Smooth muscle cell (in vitro differentiated cells): ENCODE measurements around the gene BTAF1. TPM values are rescaled to one million over a fixed set of nuclear protein-coding genes. Genes with fewer than 3 reads are reported as not detected.

ENCODE experiments used
- DNase-seq: peaks from one replicate; lab custom pipeline; 2025; ENCODE audit not compliant: unreplicated experiment; lab: John Stamatoyannopoulos, UW
- H2AFZ ChIP-seq: fragments of 200-600 bp; sonication (generic); 2 replicates; pipeline ENCODE4 v1.6.0; 2016; ENCODE audit warnings: antibody characterized with exemption, low read depth, mild to moderate bottlenecking
- H3F3A ChIP-seq: fragments of 200-600 bp; sonication (generic); 2 replicates; pipeline ENCODE4 v1.6.0; 2017; ENCODE audit warnings: antibody characterized with exemption, low read depth
- H3K27ac ChIP-seq: fragments of 200-600 bp; sonication (generic); 2 replicates; pipeline ENCODE4 v1.5.1; 2016; ENCODE audit warnings: low read depth, mild to moderate bottlenecking
- H3K27me3 ChIP-seq: fragments of 200-600 bp; sonication (generic); 2 replicates; pipeline ENCODE4 v1.6.1; 2016; ENCODE audit warnings: low read depth, mild to moderate bottlenecking
- H3K36me3 ChIP-seq: fragments of 200-600 bp; sonication (generic); 2 replicates; pipeline ENCODE4 v1.5.1; 2016; ENCODE audit warnings: low read depth
- H3K4me1 ChIP-seq: fragments of 200-600 bp; sonication (generic); 2 replicates; pipeline ENCODE4 v1.5.1; 2016; ENCODE audit warnings: low read depth
- H3K4me2 ChIP-seq: fragments of 200-600 bp; sonication (generic); 2 replicates; pipeline ENCODE4 v1.6.0; 2016; ENCODE audit warnings: mild to moderate bottlenecking
- H3K4me3 ChIP-seq: fragments of 200-600 bp; sonication (generic); 2 replicates; pipeline ENCODE4 v1.5.1; 2016; ENCODE audit warnings: mild to moderate bottlenecking
- H3K79me2 ChIP-seq: fragments of 200-600 bp; sonication (generic); 2 replicates; pipeline ENCODE4 v1.6.0; 2016; ENCODE audit warnings: low read depth, mild to moderate bottlenecking
- H3K9ac ChIP-seq: fragments of 200-600 bp; sonication (generic); 2 replicates; pipeline ENCODE4 v1.6.0; 2016; ENCODE audit warnings: low read depth
- H3K9me3 ChIP-seq: fragments of 200-600 bp; sonication (generic); replicated peaks from 2 replicates; pipeline ENCODE4 v1.5.1; 2016; ENCODE audit warnings: low read depth
- H4K20me1 ChIP-seq: fragments of 200-600 bp; sonication (generic); 2 replicates; pipeline ENCODE4 v1.6.0; 2016; ENCODE audit warnings: low read depth
- CTCF ChIP-seq: fragments of 200-600 bp; sonication (generic); IDR thresholded peaks from 2 replicates; pipeline ENCODE4 v1.5.1; 2017; ENCODE audit warnings: borderline replicate concordance, mild to moderate bottlenecking, antibody characterized with exemption; ENCODE audit not compliant: insufficient read depth, poor library complexity, severe bottlenecking
- WGBS: methylation state at CpG from one replicate; pipeline ENCODE4 v1.1.7; 2016; ENCODE audit warnings: low lambda C conversion rate; 5-methylcytosine and 5-hydroxymethylcytosine counted together
- polyA plus RNA-seq: library from polyadenylated mRNA; unstranded; fragments of >200 nt; fragmentation: Nextera tagmentation; extraction: Ambion mirVana; gene quantifications from 2 replicates; pipeline ENCODE4 v1.2.1, GENCODE V29; 2016
- total RNA-seq: library from RNA; depleted of rRNA; stranded (reverse); fragments of >200 nt; gene quantifications from 2 replicates; pipeline ENCODE4 v1.2.3, GENCODE V29; 2014

Gene BTAF1
- total and polyA plus RNA-seq, 2 experiments from 2014 or later, result 13.2 to 47.3 TPM

- Histone ChIP-seq H3K79me2 (no peaks in the 10 kb centered on the region), H3F3A (no peaks in the 10 kb centered on the region), H3K4me3 (no peak overlapping the region), H2AFZ (no peak overlapping the region), H3K4me2 (no peak overlapping the region), H4K20me1 (peaks cover 4% of the 10 kb centered on the region), H3K36me3 (peaks cover 39% of the 10 kb centered on the region), H3K4me1 (no peaks in the 10 kb centered on the region), H3K9ac (no peak overlapping the region), H3K9me3 (no peaks in the 10 kb centered on the region), H3K27ac (no peak overlapping the region), H3K27me3 (no peaks in the 10 kb centered on the region)
- DNase-seq, result no peak
- WGBS, result 93% methylated on average over 2 of the region's 2 CpGs
- no peak for TF ChIP-seq CTCF
Measured at GRCh38 chr10:91996266-91996665, 72.7 kb downstream of the BTAF1 start.

GRCh38 chr10:92001581-92001980 is 78.0 kb downstream of the BTAF1 start:
- Histone ChIP-seq H3K4me1 (no peaks in the 10 kb centered on the region), H3K27ac (no peak overlapping the region), H3K9ac (no peak overlapping the region), H3K79me2 (no peaks in the 10 kb centered on the region), H2AFZ (no peak overlapping the region), H4K20me1 (peaks cover 10% of the 10 kb centered on the region), H3K4me3 (no peak overlapping the region), H3K27me3 (no peaks in the 10 kb centered on the region), H3K4me2 (no peak overlapping the region), H3K36me3 (peaks cover 31% of the 10 kb centered on the region), H3K9me3 (no peaks in the 10 kb centered on the region), H3F3A (no peaks in the 10 kb centered on the region)
- no peak for TF ChIP-seq CTCF
- DNase-seq, result no peak
- over 99% methylated on average over 3 of the region's 3 CpGs for WGBS

GRCh38 chr10:92001995-92002394 is 78.4 kb downstream of the BTAF1 start:
- Histone ChIP-seq H3K36me3 (peaks cover 31% of the 10 kb centered on the region), H3K4me2 (no peak overlapping the region), H3K4me3 (no peak overlapping the region), H3K4me1 (no peaks in the 10 kb centered on the region), H2AFZ (no peak overlapping the region), H3K9me3 (no peaks in the 10 kb centered on the region), H4K20me1 (peaks cover 10% of the 10 kb centered on the region), H3F3A (no peaks in the 10 kb centered on the region), H3K27me3 (no peaks in the 10 kb centered on the region), H3K79me2 (no peaks in the 10 kb centered on the region), H3K27ac (no peak overlapping the region), H3K9ac (no peak overlapping the region)
- 94% methylated on average over 2 of the region's 2 CpGs for WGBS
- no peak for TF ChIP-seq CTCF
- no peak for DNase-seq

DNA sequence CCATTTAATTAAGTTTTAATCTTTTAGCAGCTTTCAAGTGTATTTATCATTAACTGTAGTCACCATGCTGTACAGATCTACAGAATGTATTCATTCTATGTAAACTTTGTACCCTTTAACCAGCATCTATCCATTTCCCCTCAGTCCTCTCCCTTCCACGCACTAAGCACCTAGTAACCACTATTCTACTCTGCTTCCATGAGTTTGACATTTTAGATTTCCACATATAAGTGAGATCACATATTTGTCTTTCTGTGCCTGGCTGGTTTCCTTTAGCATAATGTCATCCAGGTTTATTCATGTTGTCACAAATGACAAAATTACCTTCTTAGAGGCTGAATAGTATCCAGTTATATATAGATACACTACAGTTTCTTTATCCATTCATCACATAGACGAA is 79.7 kb downstream of the BTAF1 start:
- WGBS, result 98% methylated on average over 2 of the region's 2 CpGs
- Histone ChIP-seq H3K79me2 (no peaks in the 10 kb centered on the region), H3K9me3 (no peaks in the 10 kb centered on the region), H2AFZ (no peak overlapping the region), H3K4me2 (no peak overlapping the region), H3K4me1 (no peaks in the 10 kb centered on the region), H3K9ac (no peak overlapping the region), H3K27ac (no peak overlapping the region), H3K36me3 (peaks cover 25% of the 10 kb centered on the region), H4K20me1 (peaks cover 10% of the 10 kb centered on the region), H3K27me3 (no peaks in the 10 kb centered on the region), H3K4me3 (no peak overlapping the region), H3F3A (no peaks in the 10 kb centered on the region)
- no peak for DNase-seq
- no peak for TF ChIP-seq CTCF
